Prostate gland (tissue), 2 donors: ENCODE measurements around the gene CD52.

Source experiments
- POLR2A ChIP-seq: fragments of 450-650 bp; IDR thresholded peaks from one replicate; pipeline ENCODE4 v1.6.1; 2016; ENCODE audit warnings: antibody characterized with exemption, mild to moderate bottlenecking
- TF ChIP-seq, protein P1 (sequence below), 4 experiments: fragments of 200-600 bp in 2 of 4; fragments of 450-650 bp in 2 of 4; sonication (generic) in 2 of 4; IDR thresholded peaks; 1 replicate in 3 of 4; 2 replicates in 1 of 4; pipeline ENCODE4 v1.5.1; 2016 to 2019; ENCODE audit warnings: antibody characterized with exemption in 4 of 4, mild to moderate bottlenecking in 2 of 4, moderate library complexity in 2 of 4

DNA sequence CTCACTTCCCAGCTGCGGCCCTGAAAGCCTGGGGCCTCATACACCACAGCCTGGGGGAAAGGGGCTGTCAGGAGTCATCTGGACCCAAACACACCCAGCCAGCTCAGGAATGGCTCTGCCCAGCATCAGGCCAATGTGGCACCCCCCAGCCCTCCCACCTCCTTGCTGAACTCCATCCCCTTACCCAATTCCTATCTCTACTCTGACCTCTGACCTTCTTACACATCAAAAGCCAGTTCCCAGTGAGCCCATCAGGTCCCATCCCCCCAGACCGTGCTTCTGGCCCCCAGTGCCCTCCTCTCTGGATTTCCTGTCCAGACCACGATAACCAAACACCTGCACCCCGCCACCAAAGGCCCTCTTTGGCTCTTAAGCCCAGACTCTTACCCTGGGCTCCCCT is 19.9 kb downstream of the CD52 start:
- TF ChIP-seq, protein P1, sequence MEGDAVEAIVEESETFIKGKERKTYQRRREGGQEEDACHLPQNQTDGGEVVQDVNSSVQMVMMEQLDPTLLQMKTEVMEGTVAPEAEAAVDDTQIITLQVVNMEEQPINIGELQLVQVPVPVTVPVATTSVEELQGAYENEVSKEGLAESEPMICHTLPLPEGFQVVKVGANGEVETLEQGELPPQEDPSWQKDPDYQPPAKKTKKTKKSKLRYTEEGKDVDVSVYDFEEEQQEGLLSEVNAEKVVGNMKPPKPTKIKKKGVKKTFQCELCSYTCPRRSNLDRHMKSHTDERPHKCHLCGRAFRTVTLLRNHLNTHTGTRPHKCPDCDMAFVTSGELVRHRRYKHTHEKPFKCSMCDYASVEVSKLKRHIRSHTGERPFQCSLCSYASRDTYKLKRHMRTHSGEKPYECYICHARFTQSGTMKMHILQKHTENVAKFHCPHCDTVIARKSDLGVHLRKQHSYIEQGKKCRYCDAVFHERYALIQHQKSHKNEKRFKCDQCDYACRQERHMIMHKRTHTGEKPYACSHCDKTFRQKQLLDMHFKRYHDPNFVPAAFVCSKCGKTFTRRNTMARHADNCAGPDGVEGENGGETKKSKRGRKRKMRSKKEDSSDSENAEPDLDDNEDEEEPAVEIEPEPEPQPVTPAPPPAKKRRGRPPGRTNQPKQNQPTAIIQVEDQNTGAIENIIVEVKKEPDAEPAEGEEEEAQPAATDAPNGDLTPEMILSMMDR (IDR thresholded peaks at IDR 0.05): no peak
- TF ChIP-seq POLR2A: no peak
